ENCODE measurements around the gene CSE1L. TPM values are rescaled to one million over a fixed set of nuclear protein-coding genes. Genes with fewer than 3 reads are reported as not detected.
"Not testable (repeated sequence)": the region's sequence is repeated elsewhere in the genome, so short reads cannot be mapped to it uniquely, and the experiment has no call there.

CSE1L gene
- total RNA-seq = 10 to 100 TPM; 68.3 to 69.8 TPM

DNA sequence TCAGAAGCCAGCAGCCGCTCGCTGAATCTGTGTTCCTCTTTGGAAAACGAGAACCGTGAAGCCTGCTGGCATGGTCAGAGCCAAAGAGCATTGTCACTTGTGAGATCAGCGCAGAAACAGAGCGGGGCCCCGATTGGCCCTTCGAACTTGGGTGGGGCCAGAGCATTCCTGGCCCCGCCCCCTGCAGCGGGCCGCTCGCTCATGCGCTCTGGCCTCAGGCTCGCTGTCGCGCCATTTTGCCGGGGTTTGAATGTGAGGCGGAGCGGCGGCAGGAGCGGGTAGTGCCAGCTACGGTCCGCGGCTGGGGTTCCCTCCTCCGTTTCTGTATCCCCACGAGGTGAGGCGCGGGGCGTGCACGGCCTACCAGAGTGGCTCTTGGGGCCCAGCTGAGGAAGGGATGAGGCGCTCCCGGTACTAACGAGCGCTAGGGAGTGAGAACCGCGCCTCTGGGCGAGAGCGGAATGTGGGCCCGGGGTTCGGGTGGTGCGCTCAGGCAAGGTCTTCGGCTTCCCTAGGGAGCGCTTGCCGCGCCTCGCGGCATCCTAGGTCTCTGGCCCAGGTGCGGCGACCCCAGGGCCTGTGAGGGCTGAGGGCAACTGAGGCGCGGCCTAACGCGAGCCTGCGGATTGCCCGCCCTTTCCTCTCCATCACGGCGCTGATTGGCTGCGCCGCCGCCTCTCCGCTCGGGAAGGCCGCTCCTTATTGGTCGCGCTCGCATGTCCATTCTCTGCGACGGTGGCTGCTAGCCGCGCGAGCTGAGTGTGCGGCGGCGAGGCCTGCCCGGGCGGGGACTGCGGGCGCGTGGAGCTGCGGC is at the start of gene CSE1L:
CSE1L (plus strand) TSS at position 226 of the 814 bp plus-strand sequence. CDS start 12,152 bp downstream, outside the sequence.
- H3K36me3 Mint-ChIP-seq = peaks cover 26% of the 10 kb centered on the region
- POLR2A ChIA-PET = interaction anchor here (0.5 to 2.4 kb wide), 25 partner anchors 8 to 1690 kb away, joined by 3 to 7 read pairs (median 4); partner anchors contain the start of genes ARFGEF2, DDX27, STAU1 and ZMYND8
- no peaks in the 10 kb centered on the region for H3K9me3 Mint-ChIP-seq
- H3K4me3 Mint-ChIP-seq = peak within 1 kb of the TSS; percentile 97
- no peaks in the 10 kb centered on the region for H3K27me3 Mint-ChIP-seq
- peak; percentile 99 for DNase-seq
- peak within 1 kb of the TSS; percentile 99 for H3K27ac Mint-ChIP-seq
- peak; percentile 90 for ATAC-seq (ENCODE audit: low read depth)
- H3K4me1 Mint-ChIP-seq = peaks cover 29% of the 10 kb centered on the region

DNA sequence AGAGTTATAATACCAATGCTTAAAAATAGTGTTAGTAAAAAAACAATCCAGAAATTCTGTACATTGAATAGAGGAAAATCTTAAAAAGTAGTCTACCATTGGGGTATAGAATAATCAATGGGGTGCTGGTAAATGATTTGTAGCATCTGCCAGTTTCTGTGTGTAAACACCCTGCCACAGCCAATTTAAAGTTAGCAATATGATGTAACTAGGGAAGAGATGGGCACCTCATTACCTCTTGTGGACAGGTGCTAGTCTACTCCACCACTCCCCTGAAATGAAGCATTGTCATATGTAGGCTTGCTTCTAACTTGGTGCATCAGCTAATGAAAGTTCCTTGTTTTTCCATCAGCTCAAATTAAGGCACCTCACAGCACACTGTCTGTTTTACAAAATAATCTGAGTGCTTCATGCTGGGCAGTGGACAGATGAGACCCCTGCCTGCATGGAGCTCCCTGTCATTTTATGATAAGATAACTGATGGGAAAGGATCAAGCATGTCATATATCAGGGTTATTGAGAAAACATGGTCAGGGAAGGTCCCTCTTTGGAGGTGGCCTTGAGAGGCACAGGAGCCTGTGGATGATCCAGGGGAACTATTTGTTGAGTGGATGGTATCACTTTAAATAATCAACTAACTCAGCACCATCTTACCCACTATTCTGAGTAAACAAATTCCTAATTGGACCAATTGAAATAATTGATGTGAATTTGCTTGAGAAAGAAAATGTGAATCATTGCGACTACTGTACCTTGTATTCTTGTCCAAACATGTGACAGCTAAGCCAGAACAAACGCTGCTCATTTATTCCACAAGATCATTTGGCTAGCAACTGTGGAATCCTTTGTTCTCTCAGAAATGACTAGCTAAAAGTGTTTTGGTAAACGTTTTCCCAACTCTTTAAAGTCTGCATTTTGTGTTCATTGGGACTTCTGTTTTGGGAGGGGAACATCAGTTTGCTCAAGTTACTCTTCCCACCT is 45.9 kb upstream of the CSE1L start:
- POLR2A ChIA-PET = interaction anchor here (0.7 to 1.5 kb wide), 2 partner anchors 46 to 358 kb away, joined by 3 to 5 read pairs; partner anchors contain the start of gene CSE1L
- Mint-ChIP-seq H3K27me3 (no peaks in the 10 kb centered on the region), H3K9me3 (no peaks in the 10 kb centered on the region), H3K36me3 (peaks cover 12% of the 10 kb centered on the region), H3K4me1 (no peaks in the 10 kb centered on the region), H3K4me3 (no peak overlapping the region), H3K27ac (no peak overlapping the region)
- ATAC-seq (ENCODE audit: low read depth) (no peak), DNase-seq (no peak)

DNA sequence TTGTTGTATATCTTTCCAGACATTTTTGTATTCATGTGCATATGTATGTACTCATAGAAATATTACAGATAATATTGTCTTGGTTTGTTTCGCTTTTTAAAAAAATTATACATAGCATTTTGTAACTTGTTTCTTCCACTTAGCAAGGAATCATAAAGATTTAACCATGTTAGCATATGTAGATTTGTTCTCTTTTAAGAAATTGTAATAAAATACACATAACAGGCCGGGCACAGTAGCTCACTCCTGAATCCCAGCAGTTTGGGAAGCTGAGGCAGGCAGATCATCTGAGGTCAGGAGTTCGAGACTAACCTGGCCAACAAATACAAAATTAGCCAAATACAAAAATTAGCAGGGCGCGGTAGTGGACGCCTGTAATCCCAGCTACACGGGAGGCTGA is 44.4 kb upstream of the CSE1L start:
- no peak overlapping the region for H3K4me3 Mint-ChIP-seq
- DNase-seq (no peak), ATAC-seq (ENCODE audit: low read depth) (no peak)
- peaks cover 14% of the 10 kb centered on the region for H3K36me3 Mint-ChIP-seq
- H3K27me3 Mint-ChIP-seq = no peaks in the 10 kb centered on the region
- no peaks in the 10 kb centered on the region for H3K4me1 Mint-ChIP-seq
- POLR2A ChIA-PET = interaction anchor here (1.5 kb wide), 1 partner anchor 44 kb away, joined by 5 read pairs; the partner anchor contains the start of gene CSE1L
- no peaks in the 10 kb centered on the region for H3K9me3 Mint-ChIP-seq
- no peak overlapping the region for H3K27ac Mint-ChIP-seq

DNA sequence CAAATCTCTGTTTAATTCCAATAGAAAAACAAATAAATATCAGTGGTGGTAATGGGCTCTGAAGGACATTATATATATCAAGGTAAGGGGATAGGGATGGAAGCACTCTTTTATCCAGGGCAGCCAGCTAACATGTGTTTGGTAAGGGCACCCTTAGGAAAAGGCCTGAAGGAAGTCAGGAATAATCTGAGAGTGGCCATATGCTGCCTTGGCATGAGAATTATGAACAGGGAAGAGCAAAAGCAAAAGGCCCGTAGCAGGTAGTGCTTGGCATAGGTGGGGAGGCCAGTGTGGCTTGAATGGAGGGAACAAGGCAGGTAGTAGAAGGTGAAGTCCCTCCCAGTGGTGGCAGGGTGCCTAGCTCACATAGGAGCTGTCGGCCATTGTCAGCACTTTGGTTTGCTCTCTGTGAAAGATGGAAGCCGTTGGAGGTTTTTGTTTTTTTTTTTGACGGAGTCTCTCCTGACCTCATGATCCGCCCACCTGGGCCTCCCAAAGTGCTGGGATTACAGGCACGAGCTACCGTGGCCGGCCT is 39.6 kb upstream of the CSE1L start:
- Mint-ChIP-seq H3K27ac (no peak overlapping the region), H3K27me3 (no peaks in the 10 kb centered on the region), H3K9me3 (no peaks in the 10 kb centered on the region), H3K4me3 (no peak overlapping the region), H3K4me1 (no peaks in the 10 kb centered on the region), H3K36me3 (peaks cover 9% of the 10 kb centered on the region)
- DNase-seq (no peak), ATAC-seq (ENCODE audit: low read depth) (no peak)
- POLR2A ChIA-PET = no interaction called here

DNA sequence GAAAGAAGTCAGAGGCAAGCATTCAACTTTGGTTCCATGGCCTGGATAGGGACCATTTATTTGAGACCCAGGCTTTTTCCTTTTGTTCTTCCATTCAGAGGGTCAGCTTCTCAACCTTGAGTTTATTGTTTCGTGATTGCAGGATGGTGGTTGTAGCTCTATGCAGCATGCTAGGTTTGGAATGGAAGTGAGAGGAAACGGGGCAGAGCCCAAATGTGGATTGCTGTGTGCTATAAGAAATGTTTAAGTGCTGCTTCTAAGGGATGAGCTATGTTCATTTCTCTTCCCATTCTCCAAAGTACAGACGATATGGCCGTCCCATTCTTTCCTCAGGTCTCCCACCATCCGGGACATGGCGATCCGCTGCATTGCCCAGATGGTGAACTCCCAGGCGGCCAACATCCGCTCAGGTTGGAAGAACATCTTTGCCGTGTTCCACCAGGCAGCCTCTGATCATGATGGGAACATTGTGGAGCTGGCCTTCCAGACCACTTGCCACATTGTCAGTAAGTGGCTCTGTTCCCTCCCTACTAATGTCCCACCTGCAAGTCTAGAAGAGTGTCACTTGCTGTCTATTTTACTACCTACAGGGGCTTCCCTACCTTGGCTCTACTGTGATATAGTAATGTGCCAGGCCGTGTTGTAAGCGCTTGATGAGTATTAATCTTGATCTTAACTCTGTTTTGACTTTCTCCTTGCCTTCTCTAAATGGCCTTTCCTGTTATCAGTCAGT is 36.0 kb upstream of the CSE1L start:
- Mint-ChIP-seq H3K36me3 (peaks cover 21% of the 10 kb centered on the region), H3K4me3 (no peak overlapping the region), H3K4me1 (no peaks in the 10 kb centered on the region), H3K9me3 (no peaks in the 10 kb centered on the region), H3K27me3 (no peaks in the 10 kb centered on the region), H3K27ac (no peak overlapping the region)
- DNase-seq (no peak), ATAC-seq (ENCODE audit: low read depth) (no peak)
- POLR2A ChIA-PET = no interaction called here

GRCh38 chr20:49024220-49024619 is 21.9 kb upstream of the CSE1L start:
- POLR2A ChIA-PET = no interaction called here

DNA sequence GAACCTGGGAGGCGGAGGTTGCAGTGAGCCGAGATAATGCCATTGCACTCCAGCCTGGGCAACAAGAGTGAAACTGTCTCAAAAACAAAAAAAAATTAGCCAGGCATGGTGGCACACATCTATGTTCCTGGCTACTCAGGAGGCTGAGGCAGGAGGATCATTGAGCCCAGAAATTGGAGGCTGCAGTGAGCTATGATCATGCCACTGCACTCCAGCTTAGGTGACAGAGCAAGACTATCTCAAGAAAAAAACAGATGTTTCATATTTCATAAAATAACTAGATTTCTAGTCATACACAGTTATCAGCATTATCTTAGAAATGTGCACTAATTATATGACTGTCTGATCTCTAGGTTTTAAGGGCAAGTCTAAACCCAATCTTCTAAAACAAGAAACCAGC is 17.9 kb upstream of the CSE1L start:
- DNase-seq; H3K27me3 Mint-ChIP-seq; ATAC-seq (ENCODE audit: low read depth); H3K36me3 Mint-ChIP-seq; H3K4me1 Mint-ChIP-seq; H3K27ac Mint-ChIP-seq; POLR2A ChIA-PET; H3K4me3 Mint-ChIP-seq; H3K9me3 Mint-ChIP-seq: not testable (repeated sequence)

More at GRCh38 chr20:49024220-49024619, 21.9 kb upstream of the CSE1L start:
- H3K9me3 Mint-ChIP-seq = no peaks in the 10 kb centered on the region
- H3K4me3 Mint-ChIP-seq = no peak overlapping the region
- H3K27ac Mint-ChIP-seq = no peak overlapping the region
- peaks cover 8% of the 10 kb centered on the region for H3K36me3 Mint-ChIP-seq
- H3K27me3 Mint-ChIP-seq = no peaks in the 10 kb centered on the region
- no peak for DNase-seq
- no peaks in the 10 kb centered on the region for H3K4me1 Mint-ChIP-seq
- no peak for ATAC-seq (ENCODE audit: low read depth)

DNA sequence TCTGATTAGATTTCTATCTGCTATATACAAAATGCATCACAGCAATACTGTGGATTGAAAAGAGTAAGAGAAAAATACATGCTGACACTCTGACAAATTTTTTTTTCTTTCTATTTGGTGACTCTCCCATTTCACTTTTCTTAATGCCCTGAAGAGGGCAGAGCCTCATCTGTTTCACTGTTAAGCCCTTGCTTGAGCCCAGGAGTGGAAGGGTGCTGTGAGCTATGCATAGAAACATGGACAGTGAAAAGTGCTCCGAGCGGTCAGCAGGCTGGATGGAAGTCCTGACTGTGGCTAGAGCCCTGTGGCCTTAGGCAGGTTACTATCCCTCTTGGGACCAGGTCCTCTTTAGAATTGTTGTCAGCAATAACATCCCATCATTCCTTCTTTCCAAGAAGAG is 17.4 kb upstream of the CSE1L start:
- ATAC-seq (ENCODE audit: low read depth) (peak; percentile 58), DNase-seq (no peak)
- no peaks in the 10 kb centered on the region for H3K27me3 Mint-ChIP-seq
- POLR2A ChIA-PET = no interaction called here
- no peaks in the 10 kb centered on the region for H3K9me3 Mint-ChIP-seq
- no peaks in the 10 kb centered on the region for H3K4me1 Mint-ChIP-seq
- no peak overlapping the region for H3K27ac Mint-ChIP-seq
- no peak overlapping the region for H3K4me3 Mint-ChIP-seq
- H3K36me3 Mint-ChIP-seq = peaks cover 10% of the 10 kb centered on the region

DNA sequence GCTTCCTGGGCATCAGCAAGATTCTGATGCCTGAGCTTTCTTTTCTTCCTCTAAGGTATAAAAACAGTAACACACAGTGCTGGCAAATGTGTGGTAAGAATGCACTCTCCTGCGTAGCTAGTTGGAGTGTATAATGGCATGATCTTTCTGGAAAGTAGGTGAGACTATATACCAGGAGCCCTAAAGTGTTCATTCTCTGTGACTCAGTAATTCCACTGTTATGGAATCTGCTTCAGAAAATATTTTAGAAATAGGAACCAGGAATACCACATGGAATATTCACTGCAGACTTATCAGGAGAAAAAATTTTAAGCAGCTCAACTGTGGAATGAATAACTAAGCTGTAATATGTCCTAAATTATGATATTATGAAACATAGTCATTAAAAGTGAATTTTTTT is 16.9 kb upstream of the CSE1L start:
- H3K27ac Mint-ChIP-seq = no peak overlapping the region
- H3K27me3 Mint-ChIP-seq = no peaks in the 10 kb centered on the region
- H3K4me3 Mint-ChIP-seq = no peak overlapping the region
- no peak for ATAC-seq (ENCODE audit: low read depth)
- no peak for DNase-seq
- H3K36me3 Mint-ChIP-seq = peaks cover 10% of the 10 kb centered on the region
- H3K4me1 Mint-ChIP-seq = no peaks in the 10 kb centered on the region
- POLR2A ChIA-PET = no interaction called here
- no peaks in the 10 kb centered on the region for H3K9me3 Mint-ChIP-seq

- Mint-ChIP-seq H3K36me3 (peaks cover 7% of the 10 kb centered on the region), H3K9me3 (no peaks in the 10 kb centered on the region), H3K4me3 (no peak overlapping the region), H3K27me3 (no peaks in the 10 kb centered on the region), H3K4me1 (no peaks in the 10 kb centered on the region), H3K27ac (no peak overlapping the region)
- POLR2A ChIA-PET = interaction anchor here (0.7 kb wide), 1 partner anchor 22 kb away, joined by 5 read pairs; no protein-coding TSS in a partner anchor
- DNase-seq (no peak), ATAC-seq (ENCODE audit: low read depth) (no peak)
These were observed 15.0 kb upstream of the CSE1L start for GRCh38 chr20:49030954-49031619.

DNA sequence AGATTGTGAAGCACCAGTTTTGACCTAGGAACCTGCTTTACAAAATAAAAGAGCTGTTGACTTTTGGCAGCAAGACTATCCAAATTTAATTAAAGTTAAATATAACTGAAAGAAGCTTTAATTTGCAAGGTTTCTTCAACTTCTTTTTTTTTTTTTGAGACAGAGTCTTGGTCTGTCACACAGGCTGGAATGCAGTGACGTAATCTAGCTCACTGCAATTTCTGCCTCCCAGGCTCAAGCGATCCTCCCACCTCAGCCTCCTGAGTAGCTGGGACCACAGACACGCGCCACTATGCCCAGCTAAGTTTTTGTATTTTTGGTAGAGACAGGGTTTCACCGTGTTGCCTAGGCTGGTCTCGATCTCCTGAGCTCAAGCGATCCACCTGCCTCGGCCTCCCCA is 13.7 kb upstream of the CSE1L start:
- POLR2A ChIA-PET = no interaction called here
- Mint-ChIP-seq H3K9me3 (no peaks in the 10 kb centered on the region), H3K27ac (no peak overlapping the region), H3K27me3 (no peaks in the 10 kb centered on the region), H3K4me3 (no peak overlapping the region), H3K36me3 (peaks cover 7% of the 10 kb centered on the region), H3K4me1 (peaks cover 3% of the 10 kb centered on the region)
- no peak for ATAC-seq (ENCODE audit: low read depth)
- DNase-seq = no peak

GRCh38 chr20:49034070-49034732 is 11.9 kb upstream of the CSE1L start:
- Mint-ChIP-seq H3K4me1 (peaks cover 11% of the 10 kb centered on the region), H3K9me3 (no peaks in the 10 kb centered on the region), H3K27me3 (no peaks in the 10 kb centered on the region), H3K36me3 (peaks cover 7% of the 10 kb centered on the region), H3K27ac (no peak overlapping the region), H3K4me3 (no peak overlapping the region)
- POLR2A ChIA-PET = no interaction called here
- no peak for ATAC-seq (ENCODE audit: low read depth)
- no peak for DNase-seq
